SKM-1 treated with dmso at 0.1 percent for 144 hours (cell line): ENCODE measurements around the gene UGGT1.

Experiments
- DNase-seq: peaks from one replicate; lab custom pipeline; 2025; ENCODE audit not compliant: unreplicated experiment; lab: John Stamatoyannopoulos, UW

The UGGT1 gene, protein sequence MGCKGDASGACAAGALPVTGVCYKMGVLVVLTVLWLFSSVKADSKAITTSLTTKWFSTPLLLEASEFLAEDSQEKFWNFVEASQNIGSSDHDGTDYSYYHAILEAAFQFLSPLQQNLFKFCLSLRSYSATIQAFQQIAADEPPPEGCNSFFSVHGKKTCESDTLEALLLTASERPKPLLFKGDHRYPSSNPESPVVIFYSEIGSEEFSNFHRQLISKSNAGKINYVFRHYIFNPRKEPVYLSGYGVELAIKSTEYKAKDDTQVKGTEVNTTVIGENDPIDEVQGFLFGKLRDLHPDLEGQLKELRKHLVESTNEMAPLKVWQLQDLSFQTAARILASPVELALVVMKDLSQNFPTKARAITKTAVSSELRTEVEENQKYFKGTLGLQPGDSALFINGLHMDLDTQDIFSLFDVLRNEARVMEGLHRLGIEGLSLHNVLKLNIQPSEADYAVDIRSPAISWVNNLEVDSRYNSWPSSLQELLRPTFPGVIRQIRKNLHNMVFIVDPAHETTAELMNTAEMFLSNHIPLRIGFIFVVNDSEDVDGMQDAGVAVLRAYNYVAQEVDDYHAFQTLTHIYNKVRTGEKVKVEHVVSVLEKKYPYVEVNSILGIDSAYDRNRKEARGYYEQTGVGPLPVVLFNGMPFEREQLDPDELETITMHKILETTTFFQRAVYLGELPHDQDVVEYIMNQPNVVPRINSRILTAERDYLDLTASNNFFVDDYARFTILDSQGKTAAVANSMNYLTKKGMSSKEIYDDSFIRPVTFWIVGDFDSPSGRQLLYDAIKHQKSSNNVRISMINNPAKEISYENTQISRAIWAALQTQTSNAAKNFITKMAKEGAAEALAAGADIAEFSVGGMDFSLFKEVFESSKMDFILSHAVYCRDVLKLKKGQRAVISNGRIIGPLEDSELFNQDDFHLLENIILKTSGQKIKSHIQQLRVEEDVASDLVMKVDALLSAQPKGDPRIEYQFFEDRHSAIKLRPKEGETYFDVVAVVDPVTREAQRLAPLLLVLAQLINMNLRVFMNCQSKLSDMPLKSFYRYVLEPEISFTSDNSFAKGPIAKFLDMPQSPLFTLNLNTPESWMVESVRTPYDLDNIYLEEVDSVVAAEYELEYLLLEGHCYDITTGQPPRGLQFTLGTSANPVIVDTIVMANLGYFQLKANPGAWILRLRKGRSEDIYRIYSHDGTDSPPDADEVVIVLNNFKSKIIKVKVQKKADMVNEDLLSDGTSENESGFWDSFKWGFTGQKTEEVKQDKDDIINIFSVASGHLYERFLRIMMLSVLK (N-terminal part only)

GRCh38 chr2:128090945-128091725, at the start of gene UGGT1:
UGGT1 (plus strand) TSS chr2:128091200; CDS start chr2:128091358, 158 bp downstream.
- peak; percentile 97 for DNase-seq

DNA sequence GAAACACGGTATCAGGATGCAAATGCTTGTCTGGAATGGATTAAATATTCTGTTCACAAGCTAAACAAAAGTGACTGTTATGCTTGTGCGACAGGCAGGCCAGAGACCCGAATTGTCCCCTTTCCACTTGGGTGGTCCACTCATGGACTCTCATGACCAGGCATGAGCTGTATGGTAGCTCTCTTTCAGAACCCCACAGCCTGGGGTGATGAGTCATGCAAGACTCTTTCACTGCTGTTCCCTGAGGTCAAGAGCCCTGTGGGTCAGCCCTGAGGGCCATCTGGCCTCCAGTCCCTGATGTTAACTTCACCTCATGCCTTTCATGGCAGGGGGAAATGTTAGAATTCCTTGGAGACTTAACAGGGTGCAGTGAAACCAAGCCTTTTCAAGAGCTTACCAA, 49.4 kb upstream of the UGGT1 start:
- no peak for DNase-seq

- no peak for DNase-seq
Observed at GRCh38 chr2:128043041-128043440, 48.0 kb upstream of the UGGT1 start.

DNA sequence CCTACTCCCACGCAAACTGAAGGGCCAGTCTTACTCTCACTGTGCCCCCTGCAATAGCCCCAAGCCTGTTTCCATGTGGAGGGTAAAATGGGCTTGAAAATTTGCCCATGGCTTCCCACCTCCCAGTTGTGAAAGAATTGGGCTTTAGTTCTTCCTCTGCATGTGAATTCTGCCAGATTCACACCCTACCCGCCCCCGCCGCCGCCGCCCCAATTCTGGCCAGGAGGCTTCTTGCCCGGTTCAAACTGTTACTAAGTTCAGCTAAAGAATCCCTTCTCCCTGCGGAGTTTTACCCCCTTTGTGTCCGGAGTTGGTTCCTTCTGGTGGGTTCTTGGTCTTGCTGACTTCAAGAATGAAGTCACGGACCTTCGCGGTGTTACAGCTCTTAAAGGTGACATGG, 37.7 kb upstream of the UGGT1 start:
- DNase-seq = no peak

GRCh38 chr2:128054104-128054885, 36.7 kb upstream of the UGGT1 start:
- DNase-seq = no peak

GRCh38 chr2:128057334-128057733, 33.7 kb upstream of the UGGT1 start:
- no peak for DNase-seq

DNA sequence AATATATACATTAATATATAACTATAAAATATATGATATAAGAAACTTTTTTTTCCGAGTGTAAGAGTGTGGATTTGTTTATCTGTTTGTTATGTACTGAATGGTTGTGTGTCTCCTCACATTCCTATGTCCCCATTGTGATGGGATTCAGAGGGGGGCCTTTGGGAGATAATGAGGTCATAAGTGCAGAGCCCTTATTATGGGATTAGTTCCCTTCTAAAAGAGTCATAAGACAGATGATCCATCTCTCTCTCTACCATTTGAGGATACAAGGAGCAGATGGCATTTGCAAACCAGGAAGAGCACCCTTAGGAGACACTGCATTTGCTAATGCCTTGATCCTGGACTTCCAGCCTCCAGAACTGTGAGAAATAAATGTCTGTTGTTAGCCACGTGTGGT, 32.9 kb upstream of the UGGT1 start:
- no peak for DNase-seq

DNA sequence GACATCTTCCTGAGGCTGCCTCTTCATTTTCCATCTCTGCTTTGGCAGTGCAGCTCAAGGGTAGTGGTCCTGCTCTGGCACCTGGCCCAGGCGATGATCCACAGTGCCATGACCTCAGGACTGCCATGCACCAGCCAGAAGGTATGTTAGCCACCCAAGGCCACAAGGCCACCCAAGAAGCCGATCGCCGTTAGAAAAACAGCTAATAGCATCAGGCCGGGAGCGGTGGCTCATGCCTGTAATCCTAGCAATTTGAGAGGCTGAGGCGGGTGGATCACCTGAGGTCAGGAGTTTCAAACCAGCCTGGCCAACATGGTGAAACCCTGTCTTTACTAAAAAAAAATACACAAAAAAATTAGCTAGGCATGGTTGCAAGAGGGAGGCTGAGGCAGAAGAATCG, 28.4 kb upstream of the UGGT1 start:
- no peak for DNase-seq

DNA sequence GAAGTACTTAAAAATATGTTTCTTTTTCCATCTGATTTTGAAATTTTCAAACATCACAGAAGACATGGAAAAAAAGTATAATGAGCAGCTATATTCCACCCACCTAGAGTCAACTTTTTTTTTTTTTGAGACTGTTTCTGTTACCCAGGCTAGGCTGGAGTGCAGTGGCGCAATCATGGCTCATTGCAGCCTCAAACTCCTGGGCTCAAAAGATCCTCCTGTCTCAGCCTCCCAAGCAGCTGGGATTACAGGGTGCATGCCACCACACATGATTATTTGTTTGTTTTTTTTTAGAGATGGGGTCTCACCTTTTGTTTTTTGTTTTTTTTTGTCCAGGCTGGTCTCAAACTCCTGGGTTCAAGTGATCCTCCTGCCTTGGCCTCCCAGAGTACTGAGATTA, 26.6 kb upstream of the UGGT1 start:
- no peak for DNase-seq

DNA sequence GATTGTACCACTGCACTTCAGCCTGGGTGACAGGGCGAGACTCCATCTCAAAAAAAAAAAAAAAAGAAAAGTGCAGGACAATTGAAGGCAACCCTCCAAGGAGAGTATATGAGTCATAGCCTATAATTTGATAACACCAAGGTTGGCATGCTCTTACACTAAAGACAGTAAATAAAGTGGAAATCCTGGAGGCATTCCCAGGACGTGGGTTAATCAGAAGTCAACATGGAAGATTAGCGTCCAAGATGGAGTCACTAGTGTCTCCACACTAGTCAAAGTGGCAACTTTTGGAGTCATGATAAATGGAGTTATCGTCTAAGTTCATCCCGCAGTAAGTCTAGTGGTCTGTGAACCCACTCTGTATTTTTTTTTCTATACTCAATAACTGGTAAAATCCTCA, 21.2 kb upstream of the UGGT1 start:
- no peak for DNase-seq

DNA sequence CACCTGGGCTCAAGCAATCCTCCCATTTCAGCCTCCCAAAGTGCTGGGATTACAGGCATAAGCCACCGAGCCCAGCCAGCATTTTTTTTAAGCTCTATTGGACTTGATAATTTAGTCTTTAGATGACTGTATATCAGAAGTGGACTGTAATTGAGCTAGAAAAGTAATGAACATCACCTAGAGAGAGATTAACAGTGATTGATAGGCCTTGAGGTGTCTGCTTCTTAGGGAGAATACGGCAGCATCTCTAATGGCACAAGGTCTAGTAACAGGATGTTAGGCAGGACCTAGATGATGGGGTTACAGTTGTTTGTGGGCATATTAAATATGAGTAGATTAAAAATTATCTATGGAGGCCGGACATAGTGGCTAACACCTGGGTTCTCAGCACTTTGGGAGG, 17.7 kb upstream of the UGGT1 start:
- DNase-seq = no peak

DNA sequence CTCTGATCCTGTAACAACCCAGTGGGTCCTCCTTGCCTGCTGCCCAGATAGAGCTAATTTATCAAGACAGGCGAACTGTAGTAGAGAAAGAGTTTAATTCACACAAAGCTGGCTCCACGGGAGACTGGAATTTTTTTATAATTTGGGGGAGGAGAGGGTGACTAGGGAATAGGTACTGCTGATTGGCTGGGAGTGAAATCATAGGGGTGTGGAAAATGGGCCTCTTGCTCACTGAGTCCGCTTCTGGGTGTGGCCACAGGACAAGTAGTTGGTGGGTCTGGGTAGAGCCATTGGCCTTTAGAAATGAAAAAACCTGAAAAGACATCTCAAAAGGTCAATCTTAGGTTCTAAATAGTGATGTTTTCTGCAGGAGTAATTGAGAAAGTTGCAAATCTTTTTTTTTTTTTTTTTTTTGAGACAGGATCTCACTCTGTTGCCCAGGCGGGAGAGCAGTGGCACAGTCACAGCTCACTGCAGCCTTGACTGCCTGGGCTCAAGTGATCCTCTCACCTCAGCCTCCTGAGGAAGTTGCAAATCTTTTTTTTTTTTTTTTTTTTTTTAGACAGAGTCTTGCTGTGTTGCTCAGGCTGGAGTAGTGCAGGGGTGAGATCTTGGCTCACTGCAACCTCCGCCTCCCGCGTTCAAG, 14.4 kb upstream of the UGGT1 start:
- no peak for DNase-seq

- DNase-seq = no peak
Observed at GRCh38 chr2:128084757-128085156, 6.2 kb upstream of the UGGT1 start.

- DNase-seq = no peak
Observed at GRCh38 chr2:128086244-128086643, 4.8 kb upstream of the UGGT1 start.

DNA sequence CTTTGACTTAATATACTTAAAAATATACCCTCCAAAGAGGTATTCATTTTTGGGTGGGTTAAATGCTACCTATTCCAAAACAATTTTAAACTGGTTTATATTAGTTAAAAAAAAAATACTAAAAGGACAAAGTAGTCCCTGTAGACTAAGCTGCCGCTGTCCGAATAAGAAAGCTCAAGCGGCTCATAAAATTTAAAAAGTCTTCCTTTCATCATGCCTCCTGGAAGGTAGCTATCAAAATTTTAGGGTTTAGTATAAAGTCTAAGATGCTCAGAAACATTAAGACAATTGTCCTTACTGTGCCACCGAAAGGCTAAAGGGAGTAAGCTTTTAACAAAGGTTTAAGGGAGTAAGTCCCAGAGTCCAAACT, 440 bp upstream of the UGGT1 start:
- DNase-seq = no peak

GRCh38 chr2:128091726-128092080, 703 bp downstream of the UGGT1 start:
- DNase-seq = no peak

DNA sequence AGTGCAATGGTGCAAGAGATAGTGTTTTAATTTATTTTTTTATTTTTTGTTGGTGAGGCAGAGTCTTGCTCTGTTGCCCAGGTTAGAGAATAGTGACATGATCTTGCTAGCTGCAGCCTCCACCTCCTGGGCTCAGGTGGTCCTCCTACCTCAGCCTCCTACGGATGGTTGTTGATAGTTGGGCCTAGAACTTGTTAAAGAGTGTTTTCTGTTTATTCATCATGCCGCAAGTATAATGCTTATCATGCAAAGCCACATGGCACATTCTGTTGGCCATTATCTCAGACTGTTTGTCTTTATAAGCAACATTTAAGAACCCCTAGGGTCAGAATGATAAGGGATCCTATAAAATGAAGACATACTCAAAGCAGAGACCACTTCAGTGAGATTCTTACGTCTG, 1.7 kb downstream of the UGGT1 start:
- DNase-seq = no peak

- no peak for DNase-seq
Observed at GRCh38 chr2:128093762-128094161, 2.8 kb downstream of the UGGT1 start.

DNA sequence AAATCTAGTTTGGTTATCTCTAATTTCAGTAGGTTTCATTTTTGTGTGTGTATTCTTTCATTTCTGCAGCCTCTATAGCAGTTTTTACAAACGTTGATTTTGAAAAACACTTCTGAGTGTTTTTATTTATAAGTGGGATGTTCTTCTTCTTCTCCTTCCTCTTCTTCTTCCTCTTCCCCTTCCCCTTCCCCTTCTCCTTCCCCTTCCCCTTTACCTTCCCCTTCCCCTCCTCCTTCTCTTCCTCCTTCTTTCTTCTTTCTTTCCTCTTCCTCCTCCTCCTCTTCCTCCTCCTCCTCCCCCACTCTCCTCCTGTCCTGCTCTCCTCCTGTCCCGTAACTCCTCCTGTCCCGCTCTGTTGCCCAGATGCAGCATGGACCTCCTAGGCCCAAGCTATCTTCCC, 4.2 kb downstream of the UGGT1 start:
- DNase-seq = no peak
